GM13976 (cell line): ENCODE results near the gene RDH14.

Experiments used
- DNase-seq: peaks from one replicate; pipeline ENCODE4 v3.0.0; 2012; ENCODE audit warnings: low spot score
- CTCF ChIP-seq: IDR thresholded peaks from 2 replicates; pipeline ENCODE4 v1.5.1; 2012; ENCODE audit warnings: borderline replicate concordance, mild to moderate bottlenecking; ENCODE audit not compliant: insufficient read depth; ENCODE audit errors: extremely low read depth, missing control alignments, control extremely low read depth
- in situ Hi-C: fragments of 300-500 bp; cut with MboI; formaldehyde crosslinking; loops from one replicate; pipeline ENCODE4 v1.12.0; 2022; ENCODE audit warnings: low sequenced_read_pairs, mixed read lengths, inconsistent platforms; ENCODE audit not compliant: unreplicated experiment

Gene RDH14

GRCh38 chr2:18552351-18553077 lies 7.9 kb downstream of the RDH14 start:
- in situ Hi-C loops: no loop called here
- DNase-seq: no peak
- no peak for TF ChIP-seq CTCF

- TF ChIP-seq CTCF: no peak
- no peak for DNase-seq
- in situ Hi-C loops: no loop called here
Observed at GRCh38 chr2:18551623-18552022, 8.8 kb downstream of the RDH14 start.

- TF ChIP-seq CTCF: no peak
- in situ Hi-C loops: no loop called here
- DNase-seq: no peak
Observed at GRCh38 chr2:18551169-18551568, 9.3 kb downstream of the RDH14 start.

GRCh38 chr2:18550433-18550832 lies 10.0 kb downstream of the RDH14 start:
- in situ Hi-C loops: no loop called here
- no peak for DNase-seq
- TF ChIP-seq CTCF: no peak

- no peak for DNase-seq
- in situ Hi-C loops: loop anchor here (25.0 kb wide), 1 partner anchor 1313 kb away; no protein-coding TSS in a partner anchor
- no peak for TF ChIP-seq CTCF
Observed at GRCh38 chr2:18549083-18549482, 11.4 kb downstream of the RDH14 start.

- no peak for DNase-seq
- in situ Hi-C loops: loop anchor here (25.0 kb wide), 1 partner anchor 1314 kb away; no protein-coding TSS in a partner anchor
- no peak for TF ChIP-seq CTCF
Observed at GRCh38 chr2:18548621-18549020, 11.8 kb downstream of the RDH14 start.
